GM18909 (cell line): ENCODE measurements around the gene PAPPA2.

Source experiments
- ATAC-seq: cut with Tn5 transposase; IDR thresholded peaks from one replicate; pipeline ENCODE4 v1.9.1; 2021; ENCODE audit warnings: mild to moderate bottlenecking; ENCODE audit not compliant: unreplicated experiment, poor library complexity

Gene PAPPA2

DNA sequence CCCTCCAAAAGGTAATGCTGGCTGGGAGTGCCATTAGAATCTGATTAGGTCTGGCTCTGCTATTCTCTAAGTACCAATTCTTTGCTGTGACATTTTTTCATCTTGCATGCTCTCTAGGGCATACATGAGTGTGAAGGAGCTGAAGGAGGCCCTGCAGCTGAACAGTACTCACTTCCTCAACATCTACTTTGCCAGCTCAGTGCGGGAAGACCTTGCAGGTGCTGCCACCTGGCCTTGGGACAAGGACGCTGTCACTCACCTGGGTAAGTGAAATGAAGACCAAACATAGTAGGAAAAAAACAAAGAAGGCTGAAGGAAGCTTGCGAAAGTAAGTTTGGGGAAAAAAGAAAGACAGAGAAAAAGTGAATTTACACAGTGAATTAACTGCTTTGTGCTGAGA, 207.9 kb downstream of the PAPPA2 start:
- no peak for ATAC-seq

GRCh38 chr1:176682830-176683535, 220.0 kb downstream of the PAPPA2 start:
- ATAC-seq: no peak

DNA sequence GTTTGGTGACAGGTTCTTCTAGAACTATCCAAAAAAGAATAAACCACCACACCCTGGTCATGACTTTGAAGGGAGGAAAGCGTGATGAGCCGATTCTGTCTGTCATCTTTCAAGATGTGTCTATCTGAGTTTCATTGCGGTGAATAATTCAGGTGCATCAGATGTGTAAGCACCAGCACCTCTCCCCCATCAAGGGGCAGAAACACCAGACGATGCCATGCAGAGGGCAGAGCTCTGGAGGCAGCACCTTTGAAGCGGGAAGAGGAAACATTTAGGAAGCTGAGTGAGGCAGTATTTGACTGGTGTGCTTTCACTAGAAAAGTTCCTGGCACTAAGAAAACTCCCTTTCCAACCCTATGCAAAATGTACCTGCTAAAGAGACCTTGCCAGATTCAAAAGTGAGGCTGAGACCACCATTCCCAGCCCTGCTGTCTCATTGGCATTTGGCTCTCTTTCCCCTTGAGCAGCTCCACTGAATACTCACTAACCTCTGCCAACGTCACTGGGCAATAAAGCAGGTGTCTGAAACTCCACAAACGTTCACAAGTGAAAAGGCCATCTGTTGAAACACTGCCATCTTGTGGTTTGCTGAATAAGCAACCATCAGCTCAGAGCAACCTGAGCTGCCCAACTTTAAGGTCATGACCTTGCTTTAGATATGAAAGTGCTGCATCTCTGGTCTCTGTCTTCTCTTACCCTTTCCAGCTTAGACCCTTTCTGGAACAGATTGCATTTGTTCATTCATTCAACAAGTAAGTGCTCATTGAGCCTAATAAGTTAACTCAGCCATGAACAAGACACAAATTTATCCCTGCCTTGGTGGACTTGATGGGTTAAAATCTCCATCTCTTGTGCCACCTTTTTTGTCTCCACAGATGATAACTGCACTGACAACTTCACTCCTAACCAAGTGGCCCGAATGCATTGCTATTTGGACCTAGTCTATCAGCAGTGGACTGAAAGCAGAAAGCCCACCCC, 228.6 kb downstream of the PAPPA2 start:
- ATAC-seq: peak; percentile 96

GRCh38 chr1:176692431-176692830, 229.5 kb downstream of the PAPPA2 start:
- ATAC-seq: no peak

DNA sequence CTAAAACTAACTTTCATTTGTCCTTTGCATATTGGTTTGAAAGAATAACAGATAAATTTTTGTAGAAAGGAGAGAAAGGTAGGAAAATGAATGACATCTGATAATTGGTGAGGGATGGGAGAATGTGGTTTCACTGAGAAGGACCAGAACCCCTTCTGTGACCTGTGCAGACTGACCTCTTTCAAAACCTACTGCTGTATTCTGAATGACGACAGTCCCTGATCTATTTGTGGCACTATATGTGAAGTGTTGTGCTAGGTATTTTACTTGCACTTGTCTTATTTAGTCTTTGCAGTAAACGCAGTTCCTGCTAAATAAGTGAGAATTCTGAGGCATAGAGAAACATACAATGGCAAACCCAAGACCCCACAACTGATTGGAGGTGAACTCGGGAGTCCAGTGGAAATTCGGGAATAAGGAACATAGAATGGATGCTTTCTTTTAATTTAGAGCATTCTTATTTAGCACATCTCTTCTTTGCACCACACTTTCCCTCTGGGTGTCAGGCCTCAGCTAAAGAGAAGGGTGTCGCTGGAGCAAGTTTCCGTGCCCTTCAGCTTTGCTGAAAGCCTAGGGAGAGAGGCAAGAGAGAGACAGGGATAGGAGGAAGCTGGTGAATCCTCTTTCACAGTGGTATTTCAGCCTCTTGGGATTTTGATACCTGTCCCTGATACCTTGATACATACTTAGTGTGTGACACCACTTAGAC, 230.2 kb downstream of the PAPPA2 start:
- no peak for ATAC-seq

GRCh38 chr1:176693697-176694329, 230.8 kb downstream of the PAPPA2 start:
- ATAC-seq: no peak

DNA sequence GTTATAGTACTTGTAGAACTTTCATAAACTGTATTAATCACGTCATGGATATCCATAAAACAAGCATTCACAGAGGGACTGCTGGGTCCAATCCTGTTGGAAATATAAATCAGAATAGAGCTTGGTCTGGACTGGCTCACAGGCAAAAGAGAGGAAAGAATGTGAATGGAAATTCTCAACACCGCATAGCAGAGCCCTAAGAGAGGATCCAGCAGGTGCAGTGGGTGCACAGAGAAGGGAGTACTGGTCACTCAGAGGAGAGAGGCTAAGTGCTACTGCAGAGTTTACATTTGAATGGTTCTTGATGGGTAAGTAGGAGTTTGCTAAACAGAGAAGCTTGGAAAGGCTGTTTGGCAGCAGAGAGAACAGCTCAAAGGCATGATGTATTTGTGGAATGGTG, 231.7 kb downstream of the PAPPA2 start:
- no peak for ATAC-seq

- no peak for ATAC-seq
Observed at GRCh38 chr1:176696109-176696508, 233.1 kb downstream of the PAPPA2 start.

GRCh38 chr1:176696689-176697088, 233.7 kb downstream of the PAPPA2 start:
- ATAC-seq: no peak

DNA sequence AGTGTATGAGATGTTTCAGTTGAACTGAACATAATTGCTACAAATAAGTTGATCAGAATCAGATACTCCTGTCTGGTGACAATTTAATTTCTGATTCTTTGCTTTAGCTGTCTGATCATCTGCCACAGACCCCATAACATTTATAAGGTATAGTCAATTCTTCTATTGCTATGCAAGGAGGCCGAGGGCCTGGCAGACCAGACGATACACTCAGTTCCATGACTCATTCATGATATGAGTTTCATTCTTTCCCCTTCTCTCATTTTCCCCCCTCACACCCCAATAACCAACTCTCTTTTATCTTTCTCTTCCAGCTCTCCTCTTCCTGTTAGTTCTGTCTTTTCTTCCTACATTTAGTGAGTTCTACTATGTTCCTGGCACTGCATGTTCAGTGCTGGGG, 236.8 kb downstream of the PAPPA2 start:
- ATAC-seq: no peak

DNA sequence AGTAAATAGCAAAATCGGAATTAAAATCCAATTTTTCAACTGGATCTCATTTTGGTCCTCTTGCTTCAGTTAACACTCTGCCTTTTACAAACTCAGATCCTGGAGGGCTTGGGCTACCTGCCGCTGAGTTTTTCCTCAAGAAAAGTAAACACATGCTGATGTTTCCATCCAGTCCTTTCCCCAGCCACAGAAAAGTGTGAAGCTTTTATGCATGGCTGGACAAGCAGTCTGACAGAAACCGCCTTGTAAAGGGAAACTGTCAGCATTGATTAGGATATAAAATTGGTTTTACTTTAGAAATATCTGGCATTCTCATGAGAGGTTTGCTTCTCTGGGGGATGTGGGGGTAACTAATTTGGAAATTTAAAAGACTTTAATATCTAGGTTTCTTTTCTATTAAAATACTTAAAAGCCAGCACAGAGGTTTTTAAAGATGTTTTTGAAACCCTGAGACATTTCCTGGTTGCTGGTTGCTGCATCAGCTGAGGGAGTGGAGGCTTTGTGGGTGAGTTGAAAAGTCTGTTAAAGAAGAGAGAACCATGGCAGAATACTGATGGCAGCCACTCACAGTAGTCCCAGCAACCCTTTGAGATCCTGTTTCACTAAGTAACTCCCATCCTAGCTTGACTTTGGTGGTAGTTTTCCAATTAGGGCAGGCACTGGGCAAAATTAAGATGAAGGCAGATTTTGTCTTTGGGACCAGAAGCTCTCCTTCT, 238.3 kb downstream of the PAPPA2 start:
- ATAC-seq: no peak

DNA sequence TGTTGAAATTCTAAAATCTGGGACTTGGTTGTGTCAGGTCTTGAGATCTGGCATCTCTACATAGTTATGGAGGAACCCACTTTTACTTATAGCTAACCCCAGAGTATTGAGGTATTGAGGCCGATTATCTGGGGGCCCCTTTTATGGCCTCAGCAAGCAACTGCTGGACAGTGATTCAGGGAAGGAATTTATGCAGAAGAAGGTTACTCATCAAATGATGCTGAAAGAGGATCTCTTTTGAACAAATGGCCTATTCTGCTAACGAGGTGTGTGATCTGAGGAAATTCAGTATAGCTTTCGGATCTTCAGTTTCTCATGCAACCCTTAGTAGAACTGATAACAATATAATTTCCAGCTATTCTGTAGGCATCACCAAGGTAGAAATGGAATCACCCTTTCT, 239.9 kb downstream of the PAPPA2 start:
- ATAC-seq: no peak

GRCh38 chr1:176705585-176705984, 242.6 kb downstream of the PAPPA2 start:
- ATAC-seq: no peak

DNA sequence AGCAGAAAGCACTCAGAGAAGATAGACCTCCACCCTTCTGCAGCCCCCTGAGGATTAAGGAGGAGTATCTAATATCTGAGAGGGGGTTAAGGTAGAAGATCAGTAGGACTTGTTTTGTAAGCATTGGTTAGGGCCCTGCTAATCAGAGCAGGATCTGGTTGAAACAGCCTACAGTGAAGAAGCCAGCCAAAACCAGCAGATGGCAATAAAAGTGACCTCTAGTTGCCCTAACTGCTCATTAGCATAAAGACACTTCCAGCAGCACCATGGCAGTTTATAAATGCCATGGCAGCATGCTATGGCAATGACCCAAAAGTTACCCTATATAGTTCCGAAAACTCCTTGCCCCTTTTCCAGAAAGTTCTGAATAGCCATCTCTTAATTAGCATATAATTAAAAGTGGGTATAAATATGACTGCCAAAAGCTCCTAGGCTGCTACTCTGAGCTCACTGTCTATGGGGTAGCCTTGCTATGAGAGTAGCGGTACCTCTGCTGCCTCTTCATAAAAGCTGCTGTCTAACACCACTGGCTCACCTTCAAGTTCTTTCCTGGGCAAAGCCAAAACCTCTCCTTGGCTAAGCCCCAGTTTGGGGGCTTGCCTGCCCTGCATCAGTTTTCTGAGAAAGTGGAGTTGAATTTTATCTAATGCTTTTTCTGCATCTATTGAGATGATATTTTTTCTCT, 254.2 kb downstream of the PAPPA2 start:
- no peak for ATAC-seq

- ATAC-seq: no peak
Observed at GRCh38 chr1:176719447-176719846, 256.5 kb downstream of the PAPPA2 start.

DNA sequence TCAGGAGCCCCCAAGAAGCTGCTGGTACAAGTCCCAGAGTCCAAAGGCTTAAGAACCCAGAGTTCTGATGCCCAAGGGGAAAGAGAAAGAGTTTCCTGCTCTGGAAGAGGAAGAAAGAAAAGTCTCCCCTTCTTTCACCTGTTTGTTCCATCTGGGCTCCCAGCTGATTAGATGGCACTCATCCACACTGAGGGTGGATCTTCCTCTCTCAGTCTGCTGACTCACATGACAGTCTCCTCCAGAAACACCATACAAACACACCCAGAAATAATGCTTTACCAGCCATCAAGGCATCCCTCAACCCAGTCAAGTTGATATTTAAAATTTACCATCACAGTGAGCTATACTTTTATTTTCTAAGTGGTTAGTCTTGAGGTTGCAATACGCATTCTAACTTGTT, 257.9 kb downstream of the PAPPA2 start:
- ATAC-seq: no peak

DNA sequence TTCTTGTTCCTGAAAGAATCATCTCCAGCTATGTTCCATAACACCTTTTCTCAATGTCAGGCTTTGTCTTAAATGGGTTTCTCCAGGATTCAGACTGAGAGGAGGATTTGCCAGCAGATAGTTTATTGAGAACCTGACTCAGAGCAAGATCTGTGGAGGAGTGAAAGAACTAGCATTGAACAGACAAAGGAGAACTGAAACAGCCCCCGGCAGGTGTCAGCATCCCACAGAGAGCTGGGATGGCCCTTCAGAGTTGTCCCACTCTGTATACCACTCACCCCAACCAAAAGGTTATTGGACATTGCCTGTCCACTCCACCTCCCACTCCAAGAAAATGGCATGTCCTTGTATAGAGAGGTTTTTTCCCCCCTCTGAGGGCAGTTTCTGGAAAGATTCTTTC, 270.7 kb downstream of the PAPPA2 start:
- ATAC-seq: no peak

- no peak for ATAC-seq
Observed at GRCh38 chr1:176735201-176735600, 272.2 kb downstream of the PAPPA2 start.

DNA sequence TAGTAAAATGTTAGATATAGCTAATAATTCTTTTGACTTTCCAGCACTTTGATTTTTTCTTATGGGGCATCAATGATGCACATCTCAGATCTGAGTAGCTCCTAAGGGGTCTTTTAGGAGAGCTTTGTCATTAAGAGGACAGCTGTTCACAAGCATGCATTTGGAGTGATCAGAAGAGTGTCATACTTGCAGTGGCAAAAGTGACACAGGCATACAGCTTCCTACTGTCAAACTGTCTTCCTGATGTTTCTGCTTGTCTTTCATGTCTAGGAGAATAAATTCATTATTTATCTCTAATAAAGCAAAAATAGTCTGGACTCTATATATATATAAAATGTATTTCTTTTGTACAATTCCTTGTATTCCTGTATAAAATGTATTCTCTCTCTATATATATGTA, 273.0 kb downstream of the PAPPA2 start:
- no peak for ATAC-seq
